Peyer's patch (tissue), 4 donors: ENCODE results near the gene PELI3.

Experiments used
- CTCF ChIP-seq, 6 experiments: fragments of 450-650 bp in 4 of 6; fragments of 200-600 bp in 2 of 6; sonication (generic) in 1 of 6; IDR thresholded peaks; one replicate each; pipeline ENCODE4 v1.5.1; 2017 to 2019; ENCODE audit warnings: antibody characterized with exemption in 6 of 6, mild to moderate bottlenecking in 3 of 6, moderate library complexity in 1 of 6
- POLR2A ChIP-seq, 2 donors: fragments of 450-650 bp; IDR thresholded peaks; one replicate each; pipeline ENCODE4 v1.5.1; 2017; ENCODE audit warnings: antibody characterized with exemption in 2 of 2, mild to moderate bottlenecking in 2 of 2, moderate library complexity in 2 of 2

GRCh38 chr11:66443602-66444001, 23.1 kb upstream of the PELI3 start:
- TF ChIP-seq CTCF (IDR thresholded peaks at IDR 0.05), result no peak
- no peak for TF ChIP-seq POLR2A (IDR thresholded peaks at IDR 0.05)
